8988T (cell line): ENCODE measurements around the gene PDE5A.
"Not testable (repeated sequence)": the region's sequence is repeated elsewhere in the genome, so short reads cannot be mapped to it uniquely, and the experiment has no call there.

Experiments
- DNase-seq: peaks from one replicate; pipeline ENCODE4 v3.0.0; 2011

Gene PDE5A

DNA sequence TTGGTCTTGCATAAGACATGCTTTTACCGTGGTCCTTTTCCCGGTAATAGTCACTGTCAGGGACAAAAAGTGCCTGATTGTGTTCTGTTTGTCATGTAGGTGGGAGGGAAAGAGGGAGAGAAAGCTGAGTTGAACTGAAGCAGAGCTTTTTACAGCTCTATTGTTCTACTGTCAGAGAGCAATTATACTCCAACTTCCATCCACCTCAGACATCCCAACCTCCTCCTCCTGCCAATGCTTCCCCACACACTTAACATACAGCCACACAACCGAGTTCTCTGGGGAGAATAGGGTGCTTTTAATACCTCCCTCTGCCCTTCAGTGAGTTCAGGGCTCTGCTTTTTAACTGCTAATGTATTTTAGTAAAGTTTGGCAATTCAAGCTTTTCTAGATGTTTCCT, 159.6 kb downstream of the PDE5A start:
- not testable (repeated sequence) for DNase-seq

DNA sequence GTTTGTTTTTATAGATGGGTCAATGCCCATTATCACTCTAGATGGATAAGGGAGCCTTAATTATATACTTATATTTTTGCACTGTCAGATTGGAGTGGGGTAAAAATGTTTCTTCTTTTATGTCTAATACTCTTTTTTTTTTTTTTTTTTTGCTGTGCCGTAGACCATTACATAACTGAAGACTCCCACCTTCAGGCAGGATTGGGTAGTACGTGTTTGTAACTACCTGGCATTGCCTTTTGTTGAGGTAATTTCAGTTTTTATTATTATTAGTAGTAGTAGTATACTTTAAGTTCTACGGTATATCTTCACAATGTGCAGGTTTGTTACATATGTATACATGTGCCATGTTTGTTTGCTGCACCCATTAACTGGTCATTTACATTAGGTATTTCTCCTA, 165.9 kb downstream of the PDE5A start:
- DNase-seq: not testable (repeated sequence)

DNA sequence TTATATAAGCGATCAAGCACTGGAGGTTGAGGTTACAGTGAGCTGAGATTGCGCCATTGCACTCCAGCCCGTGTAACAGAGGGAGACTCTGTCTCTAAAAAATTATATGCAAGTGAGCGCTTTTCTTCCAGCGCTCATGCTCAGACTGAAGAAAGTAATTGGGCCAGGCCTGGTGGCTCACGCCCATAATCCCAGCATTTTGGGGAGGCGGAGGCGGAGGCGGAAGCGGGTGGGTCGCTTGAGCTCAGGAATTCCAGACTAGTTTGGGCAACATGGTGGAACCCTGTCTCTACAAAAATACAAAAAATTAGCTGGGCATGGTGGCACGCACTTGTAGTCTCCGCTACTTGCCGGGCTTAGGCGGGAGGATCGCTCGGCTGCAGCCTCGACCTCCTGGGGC, 172.9 kb downstream of the PDE5A start:
- not testable (repeated sequence) for DNase-seq

DNA sequence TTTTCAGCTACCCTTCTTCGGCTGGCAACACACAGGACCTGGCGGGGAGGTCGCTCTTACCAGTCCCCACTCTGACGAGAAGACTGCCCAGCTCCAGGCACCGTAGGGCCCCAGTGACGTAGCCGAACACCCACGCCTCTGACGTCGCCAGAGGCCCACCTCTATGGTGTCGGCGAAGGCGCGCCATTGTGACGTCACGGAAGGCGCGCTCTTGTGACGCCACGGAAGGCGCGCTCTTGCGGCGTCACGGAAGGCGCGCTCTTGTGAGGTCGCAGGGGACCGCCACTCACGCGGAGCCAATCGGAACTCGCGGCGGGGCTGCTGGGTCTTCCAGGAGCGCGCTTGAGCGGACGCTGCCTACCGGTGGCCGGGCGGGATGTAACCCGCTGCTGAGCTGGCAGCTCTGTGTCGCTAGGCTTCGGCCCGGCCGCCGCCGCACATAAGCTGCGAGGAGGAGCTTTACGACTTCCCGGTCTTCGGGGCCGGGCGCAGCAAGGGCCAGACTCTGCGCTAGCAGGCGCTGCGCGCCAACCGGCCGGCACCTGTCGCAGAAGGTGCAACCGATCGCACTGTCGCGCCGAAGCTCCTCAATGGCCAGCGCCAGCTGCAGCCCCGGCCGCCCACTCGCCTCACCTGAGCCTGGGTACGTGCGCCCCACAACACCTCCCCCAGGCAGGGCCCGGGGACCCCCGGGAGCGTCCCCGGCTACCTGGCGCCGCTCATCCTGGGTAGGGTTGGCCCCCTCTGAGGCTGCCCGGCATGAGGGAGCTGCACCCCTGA, 173.9 kb downstream of the PDE5A start:
- DNase-seq: peak; percentile 45

DNA sequence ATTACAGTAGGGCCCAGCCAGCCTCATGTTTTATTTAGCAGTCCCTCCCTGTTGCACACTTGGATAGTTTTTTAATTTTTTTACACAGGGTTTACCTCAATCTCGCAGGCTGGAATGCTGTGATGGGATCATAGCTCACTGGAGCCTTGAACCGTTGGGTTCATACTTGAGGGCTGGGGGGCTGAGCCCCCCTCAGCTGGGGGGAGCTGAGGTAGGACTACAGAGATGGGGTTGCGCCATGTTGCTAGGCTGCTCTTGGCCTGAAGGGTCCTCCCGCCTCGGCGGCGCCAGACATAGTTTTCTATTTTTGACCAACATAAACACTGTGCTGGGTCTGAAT, 174.5 kb downstream of the PDE5A start:
- DNase-seq: peak; percentile 6

DNA sequence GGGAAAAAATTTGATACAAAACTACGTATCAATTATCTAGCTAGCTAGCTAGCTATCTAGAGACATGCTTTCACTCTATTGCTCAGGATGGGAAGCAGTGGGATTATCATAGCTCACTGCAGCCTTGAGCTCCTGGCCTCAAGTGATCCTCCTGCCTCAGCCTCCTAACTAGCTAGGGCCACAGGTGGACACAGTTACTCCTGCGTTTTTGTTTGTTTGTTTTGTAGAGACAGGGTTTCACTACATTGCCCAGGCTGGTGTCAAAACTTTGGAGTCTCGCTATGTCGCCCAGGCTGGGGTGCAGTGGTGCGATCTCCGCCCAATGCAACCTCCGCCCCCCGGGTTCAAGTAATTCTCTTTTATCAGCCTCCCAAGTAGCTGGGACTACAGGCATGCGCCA, 175.3 kb downstream of the PDE5A start:
- not testable (repeated sequence) for DNase-seq

DNA sequence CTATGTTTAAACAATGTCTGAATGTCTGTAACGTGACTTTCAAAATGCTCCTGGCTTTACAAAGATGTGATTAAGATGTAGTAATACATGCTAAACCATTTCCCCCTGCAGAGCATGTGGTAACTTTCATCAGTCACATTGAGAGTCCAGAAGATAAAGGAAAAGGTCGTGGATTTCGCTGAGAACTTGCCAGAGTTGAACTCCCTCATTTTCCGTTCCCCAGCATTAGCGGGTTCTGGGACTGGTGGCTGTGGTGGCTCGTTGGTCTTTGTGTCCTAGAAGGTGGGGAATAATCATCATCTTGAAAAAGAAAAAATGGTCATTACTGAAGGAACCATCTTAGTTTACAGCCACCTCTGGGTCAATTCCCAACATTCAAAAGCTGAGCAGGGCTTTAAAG, 178.8 kb downstream of the PDE5A start:
- DNase-seq: not testable (repeated sequence)
